ENCODE measurements around the gene CTNNA1.
A peak's percentile ranks its signal among the peaks of the same experiment; 100 is the strongest.
"Not testable (repeated sequence)": the region's sequence is repeated elsewhere in the genome, so short reads cannot be mapped to it uniquely, and the experiment has no call there.

CTNNA1 gene

DNA sequence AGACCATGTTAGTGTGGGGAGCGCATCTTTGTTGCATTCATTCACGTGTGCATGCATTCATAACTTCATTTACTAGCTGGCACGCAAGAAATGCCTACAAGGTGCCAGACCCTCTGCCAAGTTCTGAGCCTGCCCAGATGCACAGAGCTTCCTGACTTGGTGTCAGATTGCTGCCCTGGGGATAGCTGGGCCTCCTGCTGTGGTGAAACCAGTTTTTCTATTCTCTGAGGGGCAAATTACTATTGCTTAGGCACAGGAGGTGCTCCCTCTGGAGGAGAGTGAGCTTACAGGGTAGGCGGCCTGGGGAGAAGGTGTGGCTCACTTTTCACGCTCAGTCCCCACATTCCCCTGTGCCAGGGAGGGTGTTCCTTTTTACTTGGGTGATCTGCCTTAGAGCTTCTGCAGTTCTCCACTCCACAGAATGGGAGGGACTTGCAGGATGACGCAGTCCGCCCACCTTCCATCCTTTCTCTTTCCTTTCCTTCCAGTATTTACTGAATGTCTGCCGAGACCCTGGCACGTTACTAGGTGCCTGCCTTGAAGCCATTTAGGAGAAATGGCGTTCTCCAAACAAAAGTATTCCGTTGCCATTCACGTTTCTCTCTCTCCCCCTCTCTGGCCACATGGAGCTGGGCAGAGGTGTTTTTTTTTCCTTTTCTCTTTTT lies 27.9 kb upstream of the CTNNA1 start:
- no peak for DNase-seq

- DNase-seq: no peak
Observed at GRCh38 chr5:138725818-138726416, 27.3 kb upstream of the CTNNA1 start.

DNA sequence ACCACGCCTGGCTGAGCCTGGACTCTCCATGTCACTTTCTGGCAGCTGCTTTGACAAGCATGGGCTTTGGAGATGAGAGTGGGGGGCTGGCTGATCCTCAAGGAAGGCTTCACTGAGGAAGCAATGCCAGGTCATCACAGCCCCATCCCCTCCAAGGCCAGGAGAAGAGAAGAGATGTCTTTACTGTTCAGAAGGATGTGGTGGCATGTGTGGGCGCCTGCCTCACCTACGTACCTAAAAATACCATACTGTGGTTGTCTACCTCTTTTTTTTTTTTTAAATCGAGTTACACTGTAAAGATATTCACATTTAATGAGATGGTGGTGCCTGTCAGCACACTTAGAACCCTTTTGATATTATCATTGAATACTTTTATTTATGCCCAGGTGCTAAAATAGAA lies 26.4 kb upstream of the CTNNA1 start:
- DNase-seq: peak; percentile 12

- not testable (repeated sequence) for DNase-seq
Observed at GRCh38 chr5:138730496-138730895, 22.7 kb upstream of the CTNNA1 start.

DNA sequence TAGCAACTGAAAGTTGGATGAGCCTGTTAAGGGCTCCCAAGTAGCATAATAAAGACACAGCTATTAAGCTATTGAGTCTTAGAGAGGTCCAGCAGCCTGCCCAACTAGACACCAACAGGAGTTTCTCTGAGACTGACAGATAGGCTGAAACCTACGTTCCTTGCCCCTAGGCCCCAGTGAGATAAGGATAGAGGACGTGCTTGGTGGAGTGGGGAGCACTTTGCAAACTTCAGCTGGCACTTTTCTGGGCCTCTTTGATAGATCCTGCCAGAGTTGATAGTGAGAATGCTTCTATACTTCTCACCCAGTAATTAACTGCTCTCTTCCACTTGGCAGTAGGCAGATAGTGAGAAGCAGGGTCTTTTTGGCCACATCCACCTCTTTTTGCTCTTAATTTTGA lies 20.8 kb upstream of the CTNNA1 start:
- no peak for DNase-seq

- DNase-seq: no peak
Observed at GRCh38 chr5:138732933-138733332, 20.3 kb upstream of the CTNNA1 start.

DNA sequence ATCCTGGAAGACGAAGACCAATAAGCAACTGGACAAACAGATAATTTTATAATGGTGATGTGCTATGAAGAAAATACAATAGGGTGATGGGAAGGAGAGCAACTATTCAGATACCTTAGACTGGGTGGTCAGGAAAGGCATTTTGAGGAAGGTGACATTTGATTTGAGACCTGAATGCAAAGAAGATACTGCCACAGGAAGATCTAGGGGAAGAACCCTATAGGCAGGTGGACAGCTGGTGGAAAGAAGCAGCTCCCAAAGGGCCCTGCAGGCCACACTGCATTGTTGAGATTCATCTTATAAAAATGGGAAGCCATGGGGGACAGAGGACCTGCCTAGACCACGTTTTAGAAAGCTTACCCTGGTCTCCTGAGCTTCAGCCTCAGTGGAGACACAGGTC lies 19.7 kb upstream of the CTNNA1 start:
- no peak for DNase-seq

- no peak for DNase-seq
Observed at GRCh38 chr5:138736293-138736692, 16.9 kb upstream of the CTNNA1 start.

- DNase-seq: no peak
Observed at GRCh38 chr5:138737494-138738265, 15.5 kb upstream of the CTNNA1 start.

GRCh38 chr5:138738399-138738798 lies 14.8 kb upstream of the CTNNA1 start:
- no peak for DNase-seq

DNA sequence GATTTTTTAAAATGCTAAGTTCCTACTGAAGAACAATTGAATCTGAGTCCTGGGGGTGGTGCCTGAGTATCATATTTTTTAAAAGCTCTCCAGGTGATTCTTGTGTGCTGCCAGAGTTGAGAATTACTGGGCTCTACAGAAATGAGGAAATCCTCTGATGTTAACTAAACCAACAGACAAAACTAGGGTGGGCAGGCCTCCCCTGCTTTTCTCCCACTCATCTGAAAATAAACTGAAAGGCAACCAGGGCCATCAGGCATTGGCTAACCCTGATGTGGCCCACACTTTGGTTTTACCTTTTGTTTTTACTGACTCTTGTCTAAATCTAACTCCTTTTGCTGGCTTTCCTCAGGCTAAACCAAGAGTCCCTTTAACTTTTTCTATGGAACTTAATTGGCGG lies 13.3 kb upstream of the CTNNA1 start:
- DNase-seq: no peak

GRCh38 chr5:138743484-138743883 lies 9.7 kb upstream of the CTNNA1 start:
- DNase-seq: no peak

- DNase-seq: no peak
Observed at GRCh38 chr5:138745268-138745667, 8.0 kb upstream of the CTNNA1 start.

- no peak for DNase-seq
Observed at GRCh38 chr5:138748630-138749081, 4.6 kb upstream of the CTNNA1 start.

DNA sequence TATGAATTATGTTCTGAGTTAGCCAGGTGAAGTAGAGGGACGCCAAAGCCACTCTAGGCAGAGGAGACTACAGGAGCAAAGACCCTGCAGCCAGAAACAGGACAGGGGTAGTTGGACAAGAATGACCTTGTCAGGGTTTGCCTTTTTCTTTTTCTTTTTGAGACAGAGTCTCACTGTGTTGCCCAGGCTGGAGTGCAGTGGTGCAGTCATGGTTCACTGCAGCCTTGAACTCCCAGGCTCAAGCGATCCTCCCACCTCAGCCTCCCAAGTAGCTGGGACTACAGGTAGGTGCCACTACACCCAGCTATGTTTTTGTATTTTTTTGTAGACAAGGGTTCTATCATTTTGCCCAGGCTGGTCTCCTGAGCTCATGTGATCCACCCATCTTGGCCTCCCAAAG lies 1.9 kb upstream of the CTNNA1 start:
- not testable (repeated sequence) for DNase-seq

- no peak for DNase-seq
Observed at GRCh38 chr5:138752341-138752950, 779 bp upstream of the CTNNA1 start.

GRCh38 chr5:138753794-138754698 lies 821 bp downstream of the CTNNA1 start:
- peak; percentile 85 for DNase-seq

- DNase-seq: no peak
Observed at GRCh38 chr5:138754699-138755057, 1.5 kb downstream of the CTNNA1 start.

GRCh38 chr5:138755084-138755748 lies 2.0 kb downstream of the CTNNA1 start:
- no peak for DNase-seq

DNA sequence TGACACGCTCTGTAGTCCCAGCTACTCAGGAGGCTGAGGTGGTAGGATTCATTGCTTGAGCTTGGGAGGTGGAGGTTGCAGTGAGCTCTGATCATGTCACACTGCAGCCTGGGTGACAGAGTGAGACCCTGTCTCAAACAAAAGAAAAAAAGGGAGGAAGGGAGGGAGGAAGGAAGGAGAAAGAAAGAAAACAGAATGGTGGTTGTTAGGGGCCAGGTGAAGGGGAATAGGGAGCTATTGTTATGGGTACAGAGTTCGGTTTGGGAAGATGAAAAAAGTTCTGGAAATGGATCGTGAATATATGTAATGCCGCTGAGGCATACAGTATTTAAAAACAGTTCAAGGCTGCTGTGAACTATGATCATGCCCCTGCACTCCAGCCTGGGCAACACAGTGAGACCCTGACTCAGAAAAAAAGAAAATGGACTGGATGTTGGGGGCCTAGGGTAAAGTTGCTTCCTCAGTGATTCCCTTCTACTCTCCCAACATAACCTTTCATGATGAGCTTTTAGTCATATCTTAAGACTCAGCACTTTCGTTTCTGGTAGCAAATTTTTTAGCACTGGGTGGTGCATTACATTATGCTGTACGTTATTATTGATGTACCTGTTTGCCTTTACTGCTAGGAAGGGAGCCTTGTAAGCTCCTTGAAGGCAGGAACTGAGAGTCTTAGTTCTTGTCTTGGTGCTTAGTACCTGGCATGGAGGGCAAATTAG lies 4.0 kb downstream of the CTNNA1 start:
- no peak for DNase-seq

DNA sequence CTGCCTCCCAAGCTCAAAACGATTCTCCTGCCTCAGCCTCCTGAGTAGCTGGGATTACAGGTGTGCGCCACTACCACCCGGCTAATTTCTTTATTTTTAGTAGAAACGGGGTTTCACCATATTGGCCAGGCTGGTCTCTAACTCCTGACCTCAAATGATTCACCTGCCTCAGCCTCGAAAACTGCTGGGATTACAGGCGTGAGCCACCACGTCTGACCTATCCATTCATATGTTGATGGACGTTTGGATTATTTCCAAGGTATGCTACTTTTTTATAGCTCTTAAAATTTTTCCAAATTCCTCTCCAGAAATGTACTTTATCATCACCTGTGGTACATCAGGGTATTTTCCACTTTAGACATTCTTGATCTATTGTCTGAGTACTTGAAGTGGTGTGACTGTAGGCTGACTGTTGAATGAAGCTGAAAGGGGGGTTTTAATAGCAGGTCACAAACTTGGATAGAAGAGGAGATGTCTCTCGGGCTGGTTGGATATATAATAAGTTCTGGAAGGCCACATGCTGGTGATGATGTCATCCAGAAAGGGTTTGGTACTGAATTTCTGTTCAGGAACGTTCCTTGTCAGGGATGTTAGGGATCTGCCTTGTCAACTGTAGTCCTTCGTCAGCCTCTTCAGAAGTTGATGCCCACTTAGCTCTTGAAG lies 7.4 kb downstream of the CTNNA1 start:
- no peak for DNase-seq

Data from activated CD4-positive, alpha-beta T cell treated with anti-CD3 and anti-CD28 coated beads for 48 hours (primary cell).